Neural progenitor cell (in vitro differentiated cells): ENCODE results near the gene NPEPL1. TPM values are rescaled to one million over a fixed set of nuclear protein-coding genes. Genes with fewer than 3 reads are reported as not detected.

ENCODE experiments used
- DNase-seq: peaks from one replicate; pipeline ENCODE4 v3.0.0-alpha.2; 2016; ENCODE audit warnings: low spot score
- H2AFZ ChIP-seq: fragments of 200-600 bp; sonication (generic); replicated peaks from 2 replicates; pipeline ENCODE4 v1.6.1; 2016; ENCODE audit warnings: antibody characterized with exemption
- H3F3A ChIP-seq: fragments of 200-600 bp; sonication (generic); 2 replicates; pipeline ENCODE4 v1.6.1; 2016; ENCODE audit warnings: antibody characterized with exemption, low read depth
- H3K27ac ChIP-seq: fragments of 200-600 bp; sonication (generic); 2 replicates; pipeline ENCODE4 v1.5.1; 2016; ENCODE audit warnings: mild to moderate bottlenecking
- H3K27me3 ChIP-seq: fragments of 200-600 bp; sonication (generic); 2 replicates; pipeline ENCODE4 v1.6.1; 2016; ENCODE audit warnings: mild to moderate bottlenecking, moderate library complexity
- H3K36me3 ChIP-seq: fragments of 200-600 bp; sonication (generic); 2 replicates; pipeline ENCODE4 v1.5.1; 2016
- H3K4me1 ChIP-seq: fragments of 200-600 bp; sonication (generic); 2 replicates; pipeline ENCODE4 v1.6.1; 2016; ENCODE audit warnings: mixed run types
- H3K4me2 ChIP-seq: fragments of 200-600 bp; sonication (generic); 2 replicates; pipeline ENCODE4 v1.6.1; 2016
- H3K4me3 ChIP-seq: fragments of 200-600 bp; sonication (generic); 2 replicates; pipeline ENCODE4 v1.5.1; 2016
- H3K79me2 ChIP-seq: fragments of 200-600 bp; sonication (generic); 2 replicates; pipeline ENCODE4 v1.6.1; 2016; ENCODE audit warnings: low read depth
- H3K9ac ChIP-seq: fragments of 200-600 bp; sonication (generic); 2 replicates; pipeline ENCODE4 v1.6.1; 2016
- H3K9me3 ChIP-seq: fragments of 200-600 bp; sonication (generic); 2 replicates; pipeline ENCODE4 v1.5.1; 2016; ENCODE audit warnings: low read depth
- H4K20me1 ChIP-seq: fragments of 200-600 bp; sonication (generic); 2 replicates; pipeline ENCODE4 v1.6.1; 2016; ENCODE audit warnings: low read depth
- H3K27ac Mint-ChIP-seq: 3 replicates; pipeline ENCODE4 v1.8.0; 2021; ENCODE audit warnings: mixed read lengths
- H3K27me3 Mint-ChIP-seq: 2 replicates; pipeline ENCODE4 v1.8.0; 2022; ENCODE audit warnings: low read depth, mild to moderate bottlenecking, inconsistent platforms, moderate library complexity, mixed read lengths; ENCODE audit not compliant: insufficient read depth
- H3K36me3 Mint-ChIP-seq: 3 replicates; pipeline ENCODE4 v1.8.0; 2021; ENCODE audit warnings: mixed read lengths
- H3K4me1 Mint-ChIP-seq: 3 replicates; pipeline ENCODE4 v1.8.0; 2021; ENCODE audit warnings: mixed read lengths
- H3K4me3 Mint-ChIP-seq: 3 replicates; pipeline ENCODE4 v1.8.0; 2021; ENCODE audit warnings: mild to moderate bottlenecking, moderate library complexity, mixed read lengths
- H3K9me3 Mint-ChIP-seq: 3 replicates; pipeline ENCODE4 v1.8.0; 2020; ENCODE audit warnings: mixed read lengths
- CTCF ChIP-seq: fragments of 200-600 bp; sonication (generic); IDR thresholded peaks from 2 replicates; pipeline ENCODE4 v1.5.1; 2017; ENCODE audit warnings: antibody characterized with exemption, mild to moderate bottlenecking
- EZH2 ChIP-seq: fragments of 200-600 bp; sonication (generic); IDR thresholded peaks from 2 replicates; pipeline ENCODE4 v1.6.1; 2017; ENCODE audit warnings: antibody characterized with exemption, mild to moderate bottlenecking, moderate library complexity
- EZH2phosphoT487 ChIP-seq: fragments of 200-600 bp; sonication (generic); IDR thresholded peaks from 2 replicates; pipeline ENCODE4 v1.6.1; 2017; ENCODE audit warnings: antibody characterized with exemption
- total RNA-seq: library from RNA; depleted of rRNA; stranded (reverse); fragments of >200 nt; gene quantifications from 2 replicates; pipeline ENCODE4 v1.2.3, GENCODE V29; 2015; ENCODE audit warnings: low replicate concordance

NPEPL1 gene
- total RNA-seq, 1 donor from 2014 or later, result 10.9 TPM

- Histone ChIP-seq H3K4me2 (no peak overlapping the region), H3K27ac (no peak overlapping the region), H4K20me1 (no peaks in the 10 kb centered on the region), H2AFZ (no peak overlapping the region), H3K27me3 (peaks cover 77% of the 10 kb centered on the region), H3K4me3 (no peak overlapping the region), H3K79me2 (no peaks in the 10 kb centered on the region), H3K4me1 (peaks cover 11% of the 10 kb centered on the region), H3K9ac (no peak overlapping the region), H3F3A (no peaks in the 10 kb centered on the region), H3K9me3 (no peaks in the 10 kb centered on the region), H3K36me3 (no peaks in the 10 kb centered on the region)
- TF ChIP-seq EZH2 (no peak), EZH2phosphoT487 (no peak), CTCF (no peak)
- Mint-ChIP-seq H3K36me3 (no peaks in the 10 kb centered on the region), H3K4me3 (no peak overlapping the region), H3K9me3 (peaks cover 5% of the 10 kb centered on the region), H3K27ac (no peak overlapping the region), H3K4me1 (peaks cover 11% of the 10 kb centered on the region), H3K27me3 (no peaks in the 10 kb centered on the region)
- no peak for DNase-seq
Measured at GRCh38 chr20:58751979-58752378, 59.4 kb downstream of the NPEPL1 start.

- H3K79me2 ChIP-seq, result no peaks in the 10 kb centered on the region
- H3K9me3 Mint-ChIP-seq, result peaks cover 5% of the 10 kb centered on the region
- H3K4me1 Mint-ChIP-seq, result peaks cover 9% of the 10 kb centered on the region
- H3K9me3 ChIP-seq, result no peaks in the 10 kb centered on the region
- no peaks in the 10 kb centered on the region for H4K20me1 ChIP-seq
- H3K4me1 ChIP-seq, result peaks cover 11% of the 10 kb centered on the region
- no peak overlapping the region for H3K27ac Mint-ChIP-seq
- H3K27ac ChIP-seq, result no peak overlapping the region
- peaks cover 74% of the 10 kb centered on the region for H3K27me3 ChIP-seq
- no peak overlapping the region for H3K9ac ChIP-seq
- no peaks in the 10 kb centered on the region for H3K36me3 ChIP-seq
- TF ChIP-seq EZH2 (no peak), CTCF (no peak), EZH2phosphoT487 (no peak)
- H3K4me3 ChIP-seq, result no peak overlapping the region
- no peaks in the 10 kb centered on the region for H3K27me3 Mint-ChIP-seq
- no peak overlapping the region for H2AFZ ChIP-seq
- H3F3A ChIP-seq, result no peaks in the 10 kb centered on the region
- no peak overlapping the region for H3K4me2 ChIP-seq
- DNase-seq, result no peak
- no peaks in the 10 kb centered on the region for H3K36me3 Mint-ChIP-seq
- no peak overlapping the region for H3K4me3 Mint-ChIP-seq
Measured at GRCh38 chr20:58752565-58752964, 60.0 kb downstream of the NPEPL1 start.

GRCh38 chr20:58753267-58753921 is 60.8 kb downstream of the NPEPL1 start:
- H3K9me3 Mint-ChIP-seq, result peaks cover 3% of the 10 kb centered on the region
- peak overlapping the region; percentile 49 for H3K4me2 ChIP-seq

More at GRCh38 chr20:58753267-58753921, 60.8 kb downstream of the NPEPL1 start:
- TF ChIP-seq EZH2, result no peak
- TF ChIP-seq CTCF, result no peak
- no peak for TF ChIP-seq EZH2phosphoT487
- no peak overlapping the region for H3K9ac ChIP-seq
- no peaks in the 10 kb centered on the region for H4K20me1 ChIP-seq
- H3K79me2 ChIP-seq, result no peaks in the 10 kb centered on the region
- H3K9me3 ChIP-seq, result no peaks in the 10 kb centered on the region
- H3K4me1 Mint-ChIP-seq, result peaks cover 9% of the 10 kb centered on the region
- H3K4me1 ChIP-seq, result peaks cover 11% of the 10 kb centered on the region
- H3K27me3 ChIP-seq, result peaks cover 74% of the 10 kb centered on the region
- H3K27ac ChIP-seq, result no peak overlapping the region
- DNase-seq, result peak; percentile 56
- no peak overlapping the region for H3K4me3 ChIP-seq
- no peaks in the 10 kb centered on the region for H3K27me3 Mint-ChIP-seq
- peak overlapping the region; percentile 36 for H3K4me3 Mint-ChIP-seq
- no peaks in the 10 kb centered on the region for H3K36me3 ChIP-seq
- H3K27ac Mint-ChIP-seq, result no peak overlapping the region
- H3K36me3 Mint-ChIP-seq, result no peaks in the 10 kb centered on the region
- H2AFZ ChIP-seq, result no peak overlapping the region
- no peaks in the 10 kb centered on the region for H3F3A ChIP-seq
